ENCODE measurements around the gene KLF4.

KLF4 gene

DNA sequence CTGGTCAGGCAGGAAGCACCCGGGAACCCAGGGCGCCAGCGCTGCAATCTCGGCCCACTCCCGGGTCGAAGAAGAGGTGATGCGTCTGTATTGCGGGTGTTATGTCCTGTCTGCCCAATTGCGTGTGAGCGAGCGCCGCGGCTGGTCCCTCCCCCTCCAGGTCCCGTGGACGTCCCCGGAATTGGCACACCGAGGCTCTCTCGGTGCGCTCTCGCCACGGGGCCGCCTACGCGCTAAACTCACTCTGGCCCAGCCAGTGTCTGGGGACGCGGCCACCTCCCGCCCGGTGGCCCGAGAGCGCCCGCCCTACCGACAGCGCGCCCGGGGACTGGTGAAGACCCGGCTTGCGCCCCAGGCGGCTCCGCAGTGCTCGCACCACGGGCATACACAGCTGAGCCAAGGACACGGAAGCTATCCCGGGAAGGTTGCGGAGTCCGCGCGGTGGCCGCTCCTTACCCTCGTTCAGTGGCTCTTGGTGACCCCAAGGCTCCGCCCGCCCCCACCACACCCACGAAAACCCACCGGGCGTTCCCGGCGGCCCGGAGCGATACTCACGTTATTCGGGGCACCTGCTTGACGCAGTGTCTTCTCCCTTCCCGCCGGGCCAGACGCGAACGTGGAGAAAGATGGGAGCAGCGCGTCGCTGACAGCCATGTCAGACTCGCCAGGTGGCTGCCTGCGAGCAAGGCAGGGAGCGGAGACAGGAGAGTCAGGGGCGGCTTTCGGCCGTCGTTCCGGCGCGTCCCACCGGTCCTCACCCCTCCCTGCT, 1.0 kb downstream of the KLF4 start:
- no peak for DNase-seq (ENCODE audit: extremely low read depth in 1 of 2, low read depth in 1 of 2)

DNA sequence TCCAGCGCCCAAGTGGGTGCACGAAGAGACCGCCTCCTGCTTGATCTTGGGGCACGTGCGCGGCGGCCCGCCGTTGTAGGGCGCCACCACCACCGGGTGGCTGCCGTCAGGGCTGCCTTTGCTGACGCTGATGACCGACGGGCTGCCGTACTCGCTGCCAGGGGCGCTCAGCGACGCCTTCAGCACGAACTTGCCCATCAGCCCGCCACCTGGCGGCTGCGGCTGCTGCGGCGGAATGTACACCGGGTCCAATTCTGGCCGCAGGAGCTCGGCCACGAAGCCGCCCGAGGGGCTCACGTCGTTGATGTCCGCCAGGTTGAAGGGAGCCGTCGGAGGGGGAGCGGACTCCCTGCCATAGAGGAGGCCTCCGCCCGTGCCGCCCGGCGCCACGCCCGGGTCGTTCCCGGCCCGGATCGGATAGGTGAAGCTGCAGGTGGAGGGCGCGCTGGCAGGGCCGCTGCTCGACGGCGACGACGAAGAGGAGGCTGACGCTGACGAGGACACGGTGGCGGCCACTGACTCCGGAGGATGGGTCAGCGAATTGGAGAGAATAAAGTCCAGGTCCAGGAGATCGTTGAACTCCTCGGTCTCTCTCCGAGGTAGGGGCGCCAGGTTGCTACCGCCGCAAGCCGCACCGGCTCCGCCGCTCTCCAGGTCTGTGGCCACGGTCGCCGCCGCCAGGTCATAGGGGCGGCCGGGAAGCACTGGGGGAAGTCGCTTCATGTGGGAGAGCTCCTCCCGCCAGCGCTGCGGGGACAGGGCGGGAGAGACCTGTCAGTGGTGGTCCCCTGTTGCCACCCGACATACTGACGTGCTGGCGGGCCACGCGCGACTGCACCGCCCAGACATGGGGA, 1.8 kb downstream of the KLF4 start:
- no peak for DNase-seq (ENCODE audit: extremely low read depth in 1 of 2, low read depth in 1 of 2)

DNA sequence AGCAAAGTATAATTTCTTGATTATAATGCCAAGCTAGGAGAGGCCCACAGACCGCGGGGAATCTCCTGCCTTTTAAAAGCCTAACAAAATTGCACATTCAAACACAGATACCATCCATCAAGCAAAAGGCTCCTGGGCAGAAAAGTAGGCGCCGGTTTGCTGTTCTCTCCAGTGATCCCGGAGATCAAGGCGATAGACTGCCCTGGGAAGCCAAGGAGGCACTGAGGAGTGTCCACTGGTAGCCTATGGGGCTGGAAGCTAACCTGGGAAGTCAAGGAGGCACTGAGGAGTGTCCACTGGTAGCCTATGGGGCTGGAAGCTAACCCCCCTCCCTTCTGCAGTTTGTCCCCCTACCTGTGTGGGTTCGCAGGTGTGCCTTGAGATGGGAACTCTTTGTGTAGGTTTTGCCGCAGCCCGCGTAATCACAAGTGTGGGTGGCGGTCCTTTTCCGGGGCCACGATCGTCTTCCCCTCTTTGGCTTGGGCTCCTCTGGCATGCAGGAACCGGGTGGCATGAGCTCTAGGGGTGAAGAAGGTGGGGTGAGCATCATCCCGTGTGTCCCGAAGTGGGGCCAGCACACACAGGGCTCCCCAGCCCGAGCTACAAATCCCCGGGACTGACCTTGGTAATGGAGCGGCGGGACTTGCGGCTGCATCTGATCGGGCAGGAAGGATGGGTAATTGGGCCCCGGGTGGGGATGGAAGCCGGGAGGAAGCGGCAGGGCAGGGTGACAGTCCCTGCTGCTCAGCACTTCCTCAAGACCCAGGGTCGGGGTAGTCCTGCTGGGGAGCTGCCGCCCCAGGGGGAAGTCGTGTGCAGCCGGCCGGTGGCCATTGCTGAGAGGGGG, 2.7 kb downstream of the KLF4 start:
- DNase-seq (ENCODE audit: extremely low read depth in 1 of 2, low read depth in 1 of 2), result no peak

DNA sequence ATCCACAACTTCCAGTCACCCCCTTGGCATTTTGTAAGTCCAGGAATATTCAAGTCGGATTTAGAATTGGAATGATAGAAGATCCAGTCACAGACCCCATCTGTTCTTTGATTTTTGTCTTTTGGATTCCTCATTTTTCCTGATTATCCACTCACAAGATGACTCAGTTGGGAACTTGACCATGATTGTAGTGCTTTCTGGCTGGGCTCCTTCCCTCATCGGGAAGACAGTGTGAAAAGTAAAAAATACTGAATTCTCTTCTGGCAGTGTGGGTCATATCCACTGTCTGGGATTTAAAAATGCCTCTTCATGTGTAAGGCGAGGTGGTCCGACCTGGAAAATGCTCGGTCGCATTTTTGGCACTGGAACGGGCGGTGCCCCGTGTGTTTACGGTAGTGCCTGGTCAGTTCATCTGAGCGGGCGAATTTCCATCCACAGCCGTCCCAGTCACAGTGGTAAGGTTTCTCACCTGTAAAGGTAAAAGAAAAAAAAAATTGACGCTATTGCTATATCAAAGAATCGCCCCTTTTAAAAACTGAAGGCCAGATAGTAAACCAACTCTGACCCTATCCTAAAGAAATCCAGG, 4.0 kb downstream of the KLF4 start:
- DNase-seq (ENCODE audit: extremely low read depth in 1 of 2, low read depth in 1 of 2), result no peak

DNA sequence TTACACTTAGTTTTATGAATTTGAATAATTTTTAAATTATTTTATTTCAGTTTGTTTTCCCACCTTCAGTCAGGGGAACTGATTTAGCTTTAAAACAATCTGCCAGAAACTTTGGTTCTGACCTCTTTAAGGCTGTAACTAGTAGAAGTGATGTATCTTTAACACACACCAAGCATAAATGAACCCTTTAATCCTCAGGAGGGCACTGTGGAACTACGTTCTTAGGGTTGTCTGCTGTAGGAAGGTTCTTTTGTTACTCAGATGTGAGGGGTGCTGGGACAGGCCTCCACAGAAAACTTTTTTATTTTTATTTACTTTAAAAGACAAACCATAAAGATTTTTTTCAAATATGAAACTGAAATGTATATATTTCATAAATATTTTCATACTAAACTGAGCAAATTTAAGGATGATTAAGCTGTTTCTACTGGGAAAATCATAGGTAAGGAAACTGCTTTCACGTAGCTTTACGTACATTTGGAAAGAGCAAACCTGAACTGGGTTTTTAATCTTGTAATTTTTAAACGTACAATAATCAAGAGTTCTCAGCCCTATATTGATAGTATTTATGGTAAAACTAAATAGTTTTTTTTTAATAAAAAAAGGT, 5.3 kb downstream of the KLF4 start:
- no peak for DNase-seq (ENCODE audit: extremely low read depth in 1 of 2, low read depth in 1 of 2)

DNA sequence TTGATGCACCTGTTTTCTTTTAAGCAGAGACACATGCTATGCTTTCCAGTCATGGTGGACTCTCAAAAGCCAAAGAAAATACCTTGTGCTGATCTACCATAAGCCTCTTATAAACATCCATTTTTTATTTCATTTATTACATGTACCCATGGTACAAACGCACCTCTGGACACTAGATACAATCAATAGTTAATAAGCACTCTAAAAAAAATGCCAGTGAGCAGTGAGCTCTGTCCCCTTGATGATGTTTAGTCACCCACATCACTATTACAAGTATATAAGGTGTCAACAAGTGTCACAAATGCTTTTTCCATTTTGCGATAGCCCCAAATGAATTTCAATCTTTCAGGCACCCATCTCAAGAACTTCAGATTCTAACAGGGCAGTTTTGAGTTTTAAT, 5.9 kb downstream of the KLF4 start:
- no peak for DNase-seq (ENCODE audit: extremely low read depth in 1 of 2, low read depth in 1 of 2)

DNA sequence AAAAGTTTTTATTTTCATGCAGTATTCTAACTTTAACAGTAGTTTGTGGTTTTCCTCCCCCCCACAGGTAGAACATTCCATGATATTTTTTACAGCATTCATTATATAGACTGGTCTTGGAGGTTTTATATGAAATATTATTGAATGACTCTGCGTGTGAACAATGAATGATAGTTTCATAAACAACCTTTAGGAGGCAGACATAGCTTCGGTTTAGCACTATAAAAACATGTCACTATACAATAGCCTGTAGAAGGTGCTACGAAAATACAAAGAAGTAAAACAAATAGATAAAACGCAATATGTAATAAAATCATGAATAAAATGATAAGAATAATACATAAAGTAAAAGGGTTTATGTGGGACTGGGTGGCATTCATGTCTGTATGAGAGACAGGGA, 8.5 kb downstream of the KLF4 start:
- DNase-seq (ENCODE audit: extremely low read depth in 1 of 2, low read depth in 1 of 2), result no peak

DNA sequence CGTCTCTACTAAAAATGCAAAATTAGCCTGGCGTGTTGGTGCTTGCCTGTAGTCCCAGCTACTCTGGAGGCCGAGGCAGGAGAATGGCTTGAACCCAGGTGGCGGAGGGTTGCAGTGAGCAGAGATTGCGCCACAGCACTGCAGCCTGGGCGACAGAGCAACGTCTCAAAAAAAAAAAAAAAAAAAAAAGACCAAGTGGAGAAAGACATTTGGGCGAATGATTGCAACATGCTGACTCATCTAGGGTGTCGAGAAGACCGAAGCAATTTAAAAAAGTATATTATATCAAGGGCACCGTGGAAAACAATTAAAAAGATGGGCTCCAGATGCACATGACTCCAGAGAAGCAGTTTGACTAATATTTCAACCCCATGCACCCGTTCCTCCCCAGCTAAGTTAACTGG, 9.2 kb downstream of the KLF4 start:
- no peak for DNase-seq (ENCODE audit: extremely low read depth in 1 of 2, low read depth in 1 of 2)

DNA sequence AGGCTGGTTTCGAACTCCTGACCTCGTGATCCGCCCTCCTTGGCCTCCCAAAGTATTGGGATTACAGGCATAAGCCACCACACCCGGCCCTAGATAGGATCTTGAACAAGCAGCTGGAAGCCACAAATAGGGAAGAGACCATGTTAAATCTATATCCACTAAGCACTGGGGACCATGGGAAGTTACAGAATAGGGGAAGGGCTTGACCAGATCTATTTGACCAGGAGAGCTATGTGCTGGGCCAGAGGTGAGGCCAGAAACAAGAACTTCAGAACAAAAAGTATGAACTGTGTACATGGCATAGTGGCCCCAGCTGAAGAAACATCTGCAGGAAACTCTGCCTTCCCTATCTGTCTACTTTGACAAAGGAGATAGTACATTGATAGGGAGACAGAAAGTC, 10.8 kb downstream of the KLF4 start:
- DNase-seq (ENCODE audit: extremely low read depth in 1 of 2, low read depth in 1 of 2), result no peak

DNA sequence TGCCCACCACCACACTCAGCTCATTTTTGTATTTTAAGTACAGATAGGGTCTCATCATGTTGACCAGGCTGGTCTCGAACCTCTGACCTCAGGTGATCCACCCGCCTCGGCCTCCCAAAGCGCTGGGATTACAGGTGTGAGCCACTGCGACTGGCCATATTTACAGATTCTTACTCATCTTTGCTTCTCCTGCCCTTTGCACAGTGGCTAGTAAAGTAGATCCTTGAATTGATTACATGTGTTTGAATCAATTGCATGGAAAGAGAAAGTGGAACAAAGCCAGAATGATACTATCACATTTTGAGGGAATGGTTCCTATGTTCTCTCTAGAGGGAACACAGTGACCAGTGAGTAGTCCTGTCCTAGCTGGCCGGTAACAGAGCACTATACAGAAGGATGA, 15.4 kb downstream of the KLF4 start:
- no peak for DNase-seq (ENCODE audit: extremely low read depth in 1 of 2, low read depth in 1 of 2)

DNA sequence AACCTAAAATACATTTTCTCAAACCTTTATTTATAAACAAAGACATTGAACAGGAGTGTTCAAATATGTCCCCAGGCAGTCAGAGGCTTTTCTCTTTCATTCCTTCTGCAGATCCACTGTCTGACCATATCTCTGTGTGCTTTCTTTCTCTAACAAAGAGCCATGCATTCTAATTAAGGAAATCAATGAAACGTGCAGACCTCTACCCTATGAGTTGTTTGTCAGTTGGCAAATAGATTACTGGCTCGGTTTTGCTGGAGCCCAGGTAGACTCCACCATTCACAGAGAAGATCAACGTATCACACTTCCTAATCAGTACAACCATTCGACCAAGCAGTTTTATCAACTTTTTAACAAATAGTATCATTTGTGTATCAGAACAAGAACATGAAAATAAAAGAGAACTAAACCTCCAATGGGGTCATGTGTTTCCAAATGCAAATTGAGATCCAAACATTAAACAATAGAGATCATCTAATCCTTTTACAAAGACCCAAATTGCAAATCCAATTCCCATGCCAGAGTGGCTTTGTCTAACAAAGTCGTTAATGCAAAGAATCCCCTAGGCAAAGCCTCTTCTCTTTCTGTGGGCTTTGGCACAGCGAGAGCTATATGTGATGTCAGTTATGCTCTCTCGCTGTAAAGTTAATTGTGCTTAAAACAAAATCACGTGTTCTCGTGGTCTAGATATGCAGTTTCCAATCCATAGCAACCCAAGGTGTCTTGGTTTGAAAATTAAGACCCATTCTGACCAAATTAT, 16.8 kb downstream of the KLF4 start:
- no peak for DNase-seq (ENCODE audit: extremely low read depth in 1 of 2, low read depth in 1 of 2)

DNA sequence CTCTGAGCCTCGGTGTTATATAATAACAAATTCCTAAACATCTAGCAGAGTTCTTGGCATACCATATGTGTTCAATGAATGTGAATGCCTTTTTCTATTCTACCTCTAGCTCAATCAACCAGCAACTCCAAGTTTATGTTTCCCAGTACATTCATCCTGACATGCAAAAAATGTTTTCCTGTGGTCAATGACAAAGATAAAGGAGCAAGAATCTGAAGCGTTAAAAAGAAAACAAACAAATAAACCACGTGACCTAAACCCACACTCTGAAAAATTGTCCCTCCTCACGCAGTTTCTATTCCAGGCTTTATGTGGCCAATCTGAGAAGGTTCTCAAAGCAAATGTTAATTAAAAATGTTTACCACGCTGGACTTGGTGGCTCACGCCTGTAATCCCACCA, 18.0 kb downstream of the KLF4 start:
- DNase-seq (ENCODE audit: extremely low read depth in 1 of 2, low read depth in 1 of 2), result no peak

DNA sequence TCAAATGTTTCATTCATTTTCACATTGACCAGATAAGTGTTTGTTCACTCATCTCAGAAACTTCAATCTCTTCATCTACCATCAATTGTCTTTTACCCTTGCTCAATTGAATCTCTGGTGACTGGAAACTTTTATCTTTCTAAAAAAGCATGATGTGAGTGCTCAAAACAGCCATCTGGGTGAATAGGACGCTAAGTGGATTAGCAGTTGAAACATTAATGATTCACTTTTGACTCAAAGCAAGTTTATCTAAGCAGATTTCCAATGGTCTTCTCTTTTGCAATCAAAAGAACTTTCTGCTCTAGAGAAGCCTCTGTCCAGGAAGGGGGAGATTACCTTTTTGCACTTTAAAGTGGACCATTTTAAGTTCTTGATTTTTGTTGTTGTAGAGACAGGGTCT, 22.2 kb downstream of the KLF4 start:
- no peak for DNase-seq (ENCODE audit: extremely low read depth in 1 of 2, low read depth in 1 of 2)

DNA sequence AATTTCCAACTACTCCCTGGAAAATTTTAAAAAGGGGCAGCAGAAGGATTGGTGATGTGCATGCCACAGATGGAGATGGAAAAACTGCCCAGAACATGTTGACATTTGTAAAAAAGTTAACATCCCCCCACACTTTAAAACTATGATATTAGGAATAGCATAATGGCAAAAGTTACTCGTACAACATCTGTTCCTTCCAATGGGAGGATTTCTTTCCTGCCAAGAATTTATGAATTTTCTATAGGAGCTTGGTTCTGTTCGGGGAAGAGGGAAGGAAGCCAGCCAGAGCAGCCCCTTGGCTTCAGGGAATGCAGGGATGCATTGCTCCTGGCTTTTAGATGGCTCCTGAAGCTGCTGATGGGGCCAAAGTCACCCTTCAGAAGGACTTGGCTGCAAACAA, 22.7 kb downstream of the KLF4 start:
- DNase-seq (ENCODE audit: extremely low read depth in 1 of 2, low read depth in 1 of 2), result no peak

DNA sequence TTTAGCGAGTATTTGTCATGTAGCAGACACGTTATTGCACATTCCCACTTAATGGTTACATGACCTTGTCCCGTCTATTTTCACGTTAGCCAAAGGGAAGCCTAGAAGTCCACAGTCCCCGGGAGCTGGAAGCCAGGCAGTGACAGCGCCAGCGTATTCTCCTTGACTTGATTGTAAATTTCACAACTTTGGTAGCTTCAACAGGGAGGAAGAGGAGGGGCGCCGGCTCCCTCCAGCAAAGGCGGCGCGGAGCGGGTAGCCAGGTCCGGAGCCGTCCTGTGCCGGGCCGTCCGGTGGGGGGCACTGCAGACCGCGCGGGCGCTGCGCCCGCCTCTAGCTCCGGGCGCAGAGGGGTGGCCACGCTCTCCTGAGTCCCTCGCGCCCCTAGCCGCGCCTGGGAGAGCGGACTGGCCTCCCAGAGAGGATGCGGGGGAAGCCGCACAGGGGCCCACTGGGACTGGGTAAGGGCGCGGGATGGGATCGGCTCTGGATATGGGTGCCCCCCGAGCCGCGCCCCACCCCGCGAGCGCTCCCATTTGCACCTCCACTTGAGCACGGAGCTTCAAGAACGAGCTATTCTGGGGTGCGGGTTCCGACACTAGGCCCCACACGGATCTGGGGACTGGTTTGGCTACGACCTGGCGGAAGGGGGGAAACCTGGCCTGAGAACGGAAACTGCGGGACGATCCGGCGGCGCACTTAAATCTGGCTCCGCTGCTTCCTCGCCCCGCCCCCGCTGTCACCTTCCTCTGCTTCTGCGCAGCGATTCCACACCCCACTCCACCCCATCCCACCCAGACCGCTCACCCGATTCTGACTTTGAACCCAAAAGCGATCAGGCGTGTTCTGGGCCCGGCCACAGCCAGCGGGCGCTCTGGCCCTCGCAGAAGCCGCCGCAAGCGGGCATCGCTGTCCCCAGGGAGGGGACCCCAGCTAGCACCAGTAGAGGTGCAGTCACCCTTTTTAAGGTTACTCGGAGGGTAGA, 23.8 kb downstream of the KLF4 start:
- no peak for DNase-seq (ENCODE audit: extremely low read depth in 1 of 2, low read depth in 1 of 2)

DNA sequence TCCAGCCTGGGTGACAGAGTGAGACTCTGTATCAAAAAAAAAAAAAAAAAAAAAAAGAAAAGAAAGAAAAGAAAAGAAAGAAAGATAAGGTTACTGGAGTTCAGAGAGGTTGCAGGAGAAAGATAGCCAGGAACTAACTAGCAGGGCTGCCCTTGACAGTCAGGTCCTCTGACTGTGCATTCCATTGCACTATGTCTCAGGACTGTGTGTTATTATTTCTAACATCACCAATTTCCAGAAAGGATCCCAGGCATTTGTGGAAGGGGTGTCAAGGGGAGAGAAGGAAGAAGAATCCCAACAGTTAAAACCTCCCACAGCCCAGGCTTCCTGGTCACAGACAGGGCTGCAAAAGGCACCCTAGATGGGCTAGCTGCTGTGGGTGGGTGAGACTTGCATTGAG, 25.1 kb downstream of the KLF4 start:
- no peak for DNase-seq (ENCODE audit: extremely low read depth in 1 of 2, low read depth in 1 of 2)

DNA sequence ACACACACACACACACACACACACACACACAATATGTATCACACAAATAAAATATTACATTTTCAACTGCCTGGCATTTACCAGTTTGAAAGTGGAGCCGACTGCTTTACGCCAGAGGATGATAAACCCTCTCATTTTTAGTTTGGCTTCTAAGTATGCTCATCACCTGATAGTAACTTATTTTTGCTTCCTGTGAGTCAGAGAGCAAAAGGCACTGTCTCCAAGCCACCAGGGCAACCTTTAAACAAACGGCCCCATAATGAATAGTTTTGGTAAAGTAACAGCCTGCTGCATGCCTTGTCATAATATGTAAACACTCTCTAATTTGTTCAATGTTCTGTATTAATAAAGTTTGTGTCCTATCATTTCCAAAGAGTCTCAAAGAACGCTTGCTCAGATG, 26.9 kb downstream of the KLF4 start:
- no peak for DNase-seq (ENCODE audit: extremely low read depth in 1 of 2, low read depth in 1 of 2)

DNA sequence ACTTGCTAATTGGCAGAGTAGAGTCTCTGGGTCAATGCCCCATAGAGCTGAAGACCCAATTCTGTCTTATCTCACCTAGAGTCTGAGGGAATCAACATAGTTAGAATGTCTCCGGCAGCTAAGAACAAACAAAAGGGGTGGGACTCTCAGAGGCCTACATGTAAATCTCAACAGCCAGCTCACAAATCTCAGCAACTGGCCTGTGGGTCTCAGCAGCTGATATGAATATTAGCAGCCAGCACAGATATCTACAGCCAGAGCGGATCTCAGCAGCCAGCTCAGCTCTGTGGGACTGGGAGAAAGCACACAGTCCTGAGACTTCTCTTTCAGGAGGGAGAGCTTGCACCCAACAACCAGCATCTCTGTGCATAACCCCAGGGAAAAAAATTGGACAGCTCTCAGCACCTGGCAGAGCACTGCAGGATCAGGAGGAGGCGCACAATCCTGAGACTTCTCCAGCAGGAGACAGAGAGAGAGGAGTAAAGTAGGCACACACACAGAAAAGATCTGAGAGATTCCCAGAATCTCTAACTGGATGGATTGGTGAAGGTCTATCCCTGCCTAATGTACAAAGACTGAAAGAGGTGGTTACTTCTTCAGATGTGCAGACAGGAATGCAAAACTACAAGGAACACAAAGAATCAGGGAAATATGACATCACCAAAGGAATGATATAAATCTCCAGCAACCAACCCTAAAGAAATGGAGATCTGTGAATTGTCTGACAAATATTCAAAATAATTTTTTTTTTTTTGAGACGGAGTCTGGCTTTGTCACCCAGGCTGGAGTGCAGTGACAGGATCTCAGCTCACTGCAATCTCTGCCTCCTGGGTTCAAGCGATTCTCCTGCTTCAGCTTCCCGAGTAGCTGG, 29.2 kb downstream of the KLF4 start:
- no peak for DNase-seq (ENCODE audit: extremely low read depth in 1 of 2, low read depth in 1 of 2)
